ENCODE measurements around the gene POLL.

The POLL gene

GRCh38 chr10:101565370-101565900 lies 22.6 kb downstream of the POLL start:
- no peak overlapping the region for H3K4me3 ChIP-seq (ENCODE audit: control insufficient read depth, low read depth, low read length)
- DNase-seq (ENCODE audit: low read depth): no peak
- no peak for TF ChIP-seq CTCF (IDR thresholded peaks at IDR 0.05; ENCODE audit: control insufficient read depth, insufficient read depth, low read depth, low read length, missing control alignments)

- no peak for TF ChIP-seq CTCF (IDR thresholded peaks at IDR 0.05; ENCODE audit: control insufficient read depth, insufficient read depth, low read depth, low read length, missing control alignments)
- no peak for DNase-seq (ENCODE audit: low read depth)
Measured at GRCh38 chr10:101564490-101564991, 23.5 kb downstream of the POLL start.

GRCh38 chr10:101563497-101564040 lies 24.5 kb downstream of the POLL start:
- no peak overlapping the region for H3K4me3 ChIP-seq (ENCODE audit: control insufficient read depth, low read depth, low read length)
- TF ChIP-seq CTCF (IDR thresholded peaks at IDR 0.05; ENCODE audit: control insufficient read depth, insufficient read depth, low read depth, low read length, missing control alignments): no peak
- no peak for DNase-seq (ENCODE audit: low read depth)

More at GRCh38 chr10:101564490-101564991, 23.5 kb downstream of the POLL start:
- no peak overlapping the region for H3K4me3 ChIP-seq (ENCODE audit: control insufficient read depth, low read depth, low read length)

- H3K4me3 ChIP-seq (ENCODE audit: control insufficient read depth, low read depth, low read length): no peak overlapping the region
- no peak for DNase-seq (ENCODE audit: low read depth)
- TF ChIP-seq CTCF (IDR thresholded peaks at IDR 0.05; ENCODE audit: control insufficient read depth, insufficient read depth, low read depth, low read length, missing control alignments): no peak
Measured at GRCh38 chr10:101563007-101563406, 25.1 kb downstream of the POLL start.

GRCh38 chr10:101562231-101562630 lies 25.8 kb downstream of the POLL start:
- DNase-seq (ENCODE audit: low read depth): no peak
- TF ChIP-seq CTCF (IDR thresholded peaks at IDR 0.05; ENCODE audit: control insufficient read depth, insufficient read depth, low read depth, low read length, missing control alignments): no peak
- H3K4me3 ChIP-seq (ENCODE audit: control insufficient read depth, low read depth, low read length): no peak overlapping the region

GRCh38 chr10:101561068-101561915 lies 26.8 kb downstream of the POLL start:
- TF ChIP-seq CTCF (IDR thresholded peaks at IDR 0.05; ENCODE audit: control insufficient read depth, insufficient read depth, low read depth, low read length, missing control alignments): no peak
- DNase-seq (ENCODE audit: low read depth): no peak
- no peak overlapping the region for H3K4me3 ChIP-seq (ENCODE audit: control insufficient read depth, low read depth, low read length)
